GM23338 (cell line): ENCODE data around the gene GRID2IP. TPM values are rescaled to one million over a fixed set of nuclear protein-coding genes. Genes with fewer than 3 reads are reported as not detected.
"Not testable (repeated sequence)": the region's sequence is repeated elsewhere in the genome, so short reads cannot be mapped to it uniquely, and the experiment has no call there.

Experiments
- ATAC-seq: fragments of 200-7000 bp; cut with Tn5 transposase; 3 replicates; pipeline ENCODE4 v1.9.1; 2020
- DNase-seq: peaks from one replicate; pipeline ENCODE4 v3.0.0-alpha.2; 2015; ENCODE audit warnings: low spot score
- H2AFZ ChIP-seq: fragments of 200-600 bp; sonication (generic); 2 replicates; pipeline ENCODE4 v1.8.0; 2016; ENCODE audit warnings: antibody characterized with exemption, mild to moderate bottlenecking, moderate library complexity
- H3F3A ChIP-seq: fragments of 200-600 bp; sonication (generic); replicated peaks from 2 replicates; pipeline ENCODE4 v1.8.0; 2017; ENCODE audit warnings: antibody characterized with exemption, mixed run types, low read depth
- H3K27ac ChIP-seq: fragments of 200-600 bp; sonication (generic); 2 replicates; pipeline ENCODE4 v1.6.1; 2016; ENCODE audit warnings: low read depth
- H3K27me3 ChIP-seq: fragments of 200-600 bp; sonication (generic); 2 replicates; pipeline ENCODE4 v1.8.0; 2016; ENCODE audit warnings: mild to moderate bottlenecking, mixed run types, moderate library complexity; ENCODE audit not compliant: insufficient read depth
- H3K36me3 ChIP-seq: fragments of 200-600 bp; sonication (generic); 2 replicates; pipeline ENCODE4 v1.8.0; 2016; ENCODE audit warnings: mild to moderate bottlenecking; ENCODE audit not compliant: insufficient read depth
- H3K4me1 ChIP-seq: fragments of 200-600 bp; sonication (generic); 2 replicates; pipeline ENCODE4 v1.8.0; 2016; ENCODE audit warnings: mild to moderate bottlenecking, moderate library complexity; ENCODE audit not compliant: insufficient read depth
- H3K4me2 ChIP-seq: fragments of 200-600 bp; sonication (generic); 2 replicates; pipeline ENCODE4 v1.7.1; 2017; ENCODE audit warnings: mixed run types
- H3K4me3 ChIP-seq: fragments of 200-600 bp; sonication (generic); 2 replicates; pipeline ENCODE4 v1.6.1; 2016; ENCODE audit warnings: mixed run types
- H3K79me2 ChIP-seq: fragments of 200-600 bp; sonication (generic); replicated peaks from 2 replicates; pipeline ENCODE4 v1.8.0; 2017; ENCODE audit warnings: mild to moderate bottlenecking; ENCODE audit not compliant: insufficient read depth
- H3K9me2 ChIP-seq: fragments of 200-600 bp; sonication (generic); 2 replicates; pipeline ENCODE4 v1.8.0; 2017; ENCODE audit not compliant: insufficient read depth
- H4K20me1 ChIP-seq: fragments of 200-600 bp; sonication (generic); replicated peaks from 2 replicates; pipeline ENCODE4 v1.8.0; 2017; ENCODE audit warnings: mild to moderate bottlenecking; ENCODE audit not compliant: insufficient read depth
- H3K27ac Mint-ChIP-seq: 2 replicates; pipeline ENCODE4 v1.8.0; 2020; ENCODE audit warnings: inconsistent platforms, mild to moderate bottlenecking, moderate library complexity, mixed read lengths
- H3K27me3 Mint-ChIP-seq: 3 replicates; pipeline ENCODE4 v1.8.0; 2022; ENCODE audit warnings: low read depth, mild to moderate bottlenecking, moderate library complexity, mixed read lengths, inconsistent platforms; ENCODE audit not compliant: insufficient read depth, poor library complexity
- H3K36me3 Mint-ChIP-seq: 3 replicates; pipeline ENCODE4 v1.8.0; 2021; ENCODE audit warnings: low read depth, mild to moderate bottlenecking, inconsistent platforms, moderate library complexity, mixed read lengths
- H3K4me1 Mint-ChIP-seq: 3 replicates; pipeline ENCODE4 v1.8.0; 2020; ENCODE audit warnings: mild to moderate bottlenecking, inconsistent platforms, mixed read lengths
- H3K4me3 Mint-ChIP-seq: 3 replicates; pipeline ENCODE4 v1.8.0; 2021; ENCODE audit warnings: moderate library complexity, mild to moderate bottlenecking, inconsistent platforms, mixed read lengths
- H3K9me3 Mint-ChIP-seq: 3 replicates; pipeline ENCODE4 v1.8.0; 2020; ENCODE audit warnings: moderate library complexity, mild to moderate bottlenecking, inconsistent platforms, mixed read lengths
- CREB1 ChIP-seq: fragments of 250-450 bp; sonication (Bioruptor Pico); IDR thresholded peaks from 2 replicates; pipeline ENCODE4 v1.5.0; 2020; ENCODE audit warnings: low read depth, mild to moderate bottlenecking, moderate library complexity
- ETS1 ChIP-seq: IDR thresholded peaks from 2 replicates; pipeline ENCODE4 v1.6.1; 2016; ENCODE audit warnings: antibody characterized with exemption
- EZH2 ChIP-seq: fragments of 200-600 bp; sonication (generic); IDR thresholded peaks from one replicate; pipeline ENCODE4 v1.8.0; 2017; ENCODE audit warnings: antibody characterized with exemption, mild to moderate bottlenecking, low read depth; ENCODE audit not compliant: unreplicated experiment
- JUNB ChIP-seq: IDR thresholded peaks from one replicate; pipeline ENCODE4 v1.6.1; 2016; ENCODE audit warnings: antibody characterized with exemption; ENCODE audit not compliant: unreplicated experiment
- POLR2AphosphoS5 ChIP-seq: IDR thresholded peaks from 2 replicates; pipeline ENCODE4 v1.6.1; 2016; ENCODE audit warnings: antibody characterized with exemption, low read depth
- ZNF114 ChIP-seq: fragments of 250-450 bp; sonication (Bioruptor Pico); IDR thresholded peaks from 2 replicates; pipeline ENCODE4 v1.5.0; 2020; ENCODE audit warnings: mild to moderate bottlenecking, moderate library complexity
- ZNF331 ChIP-seq: fragments of 250-450 bp; sonication (Bioruptor Pico); IDR thresholded peaks from 2 replicates; pipeline ENCODE4 v1.5.0; 2020; ENCODE audit warnings: low read depth, mild to moderate bottlenecking, moderate library complexity
- polyA plus RNA-seq: library from polyadenylated mRNA; unstranded; fragments of >200 nt; fragmentation: Nextera tagmentation; extraction: Ambion mirVana; gene quantifications from 2 replicates; pipeline ENCODE4 v1.2.1, GENCODE V29; 2016
- total RNA-seq: library from RNA; depleted of rRNA; stranded (reverse); fragments of >200 nt; shearing (Covaris generic); gene quantifications from 2 replicates; pipeline ENCODE4 v1.2.3, GENCODE V29; 2014

GRID2IP gene
- total and polyA plus RNA-seq, 2 experiments from 2014 or later: 0.73 to 1.5 TPM

- peaks cover 4% of the 10 kb centered on the region for H3K27me3 Mint-ChIP-seq
- no peaks in the 10 kb centered on the region for H4K20me1 ChIP-seq
- H3F3A ChIP-seq: peaks cover 5% of the 10 kb centered on the region; the same call in 1 of the 2 replicates
- ATAC-seq (peak; percentile 94), DNase-seq (peak; percentile 91)
- peak within 1 kb of the TSS; percentile 94 for H3K4me3 ChIP-seq
- H3K36me3 Mint-ChIP-seq: peaks cover 28% of the 10 kb centered on the region
- no peaks in the 10 kb centered on the region for H3K4me1 ChIP-seq
- TF ChIP-seq CREB1 (CRISPR knock-in tag) (peak; percentile 90), ZNF331 (CRISPR knock-in tag) (no peak), POLR2AphosphoS5 (peak; percentile 91), ETS1 (peak; percentile 81), EZH2 (no peak), JUNB (no peak), ZNF114 (CRISPR knock-in tag) (no peak)
- H3K36me3 ChIP-seq: 0 out of 2 replicates have a peak, but pooled peaks cover 5% of the 10 kb centered on the region
- peak within 1 kb of the TSS; percentile 84 for H3K4me2 ChIP-seq
- peak within 1 kb of the TSS; percentile 80 for H2AFZ ChIP-seq
- peak within 1 kb of the TSS; percentile 88 for H3K4me3 Mint-ChIP-seq
- peak within 1 kb of the TSS; percentile 94 for H3K27ac Mint-ChIP-seq
- H3K9me2 ChIP-seq: no peaks in the 10 kb centered on the region
- no peaks in the 10 kb centered on the region for H3K27me3 ChIP-seq
- no peaks in the 10 kb centered on the region for H3K79me2 ChIP-seq
- H3K9me3 Mint-ChIP-seq: no peaks in the 10 kb centered on the region
- peaks cover 3% of the 10 kb centered on the region; the same call in 2 of the 3 replicates for H3K4me1 Mint-ChIP-seq
- peak within 1 kb of the TSS; percentile 96 for H3K27ac ChIP-seq
Observed at GRCh38 chr7:6577369-6578113, 26.3 kb upstream of the GRID2IP start, which contains the start of gene ZDHHC4. Gene ZDHHC4 (plus strand): TSS chr7:6577454. CDS start chr7:6580562, 3,108 bp downstream.

- not testable (repeated sequence) for H3K9me2 ChIP-seq, H2AFZ ChIP-seq, H3K9me3 Mint-ChIP-seq, H3K4me1 Mint-ChIP-seq, DNase-seq, H3F3A ChIP-seq, H3K27ac Mint-ChIP-seq, ATAC-seq, H3K4me1 ChIP-seq, H3K27me3 Mint-ChIP-seq, H3K79me2 ChIP-seq, H3K27me3 ChIP-seq, H3K36me3 ChIP-seq, H3K27ac ChIP-seq, H4K20me1 ChIP-seq
- Mint-ChIP-seq H3K4me3 (peak overlapping the region; percentile 88; the same call in 2 of the 3 replicates), H3K36me3 (peaks cover 23% of the 10 kb centered on the region)
- Histone ChIP-seq H3K4me2 (peak overlapping the region; percentile 84; the same call in 1 of the 2 replicates), H3K4me3 (peak overlapping the region; percentile 94)
Observed at GRCh38 chr7:6576867-6577368, 25.7 kb upstream of the GRID2IP start.
